ENCODE measurements around the gene GNLY.

- no peak for TF ChIP-seq POLR2AphosphoS5 (IDR thresholded peaks at IDR 0.05; ENCODE audit: low read depth, low read length)
- no peak for TF ChIP-seq TAF1 (IDR thresholded peaks at IDR 0.05; ENCODE audit: borderline replicate concordance, insufficient read depth, low read length)
- TF ChIP-seq SIN3A (IDR thresholded peaks at IDR 0.05; ENCODE audit: borderline replicate concordance, insufficient read depth, low read length): no peak
- no peak for TF ChIP-seq REST (IDR thresholded peaks at IDR 0.05; ENCODE audit: insufficient read depth in 1 of 2, low read depth in 2 of 2, low read length in 2 of 2)
- TF ChIP-seq FOXP2 (optimal IDR thresholded peaks at IDR 0.05; ENCODE audit: borderline replicate concordance, extremely low read depth, extremely low read length, insufficient read depth): no peak
Observed at GRCh38 chr2:85712849-85713612, 18.9 kb downstream of the GNLY start.
